HG03354 (cell line): ENCODE results near the gene ASB7.

Experiments used
- ATAC-seq: cut with Tn5 transposase; IDR thresholded peaks from one replicate; pipeline ENCODE4 v1.9.1; 2021; ENCODE audit warnings: mild to moderate bottlenecking; ENCODE audit not compliant: unreplicated experiment, poor library complexity, severe bottlenecking

The ASB7 gene

DNA sequence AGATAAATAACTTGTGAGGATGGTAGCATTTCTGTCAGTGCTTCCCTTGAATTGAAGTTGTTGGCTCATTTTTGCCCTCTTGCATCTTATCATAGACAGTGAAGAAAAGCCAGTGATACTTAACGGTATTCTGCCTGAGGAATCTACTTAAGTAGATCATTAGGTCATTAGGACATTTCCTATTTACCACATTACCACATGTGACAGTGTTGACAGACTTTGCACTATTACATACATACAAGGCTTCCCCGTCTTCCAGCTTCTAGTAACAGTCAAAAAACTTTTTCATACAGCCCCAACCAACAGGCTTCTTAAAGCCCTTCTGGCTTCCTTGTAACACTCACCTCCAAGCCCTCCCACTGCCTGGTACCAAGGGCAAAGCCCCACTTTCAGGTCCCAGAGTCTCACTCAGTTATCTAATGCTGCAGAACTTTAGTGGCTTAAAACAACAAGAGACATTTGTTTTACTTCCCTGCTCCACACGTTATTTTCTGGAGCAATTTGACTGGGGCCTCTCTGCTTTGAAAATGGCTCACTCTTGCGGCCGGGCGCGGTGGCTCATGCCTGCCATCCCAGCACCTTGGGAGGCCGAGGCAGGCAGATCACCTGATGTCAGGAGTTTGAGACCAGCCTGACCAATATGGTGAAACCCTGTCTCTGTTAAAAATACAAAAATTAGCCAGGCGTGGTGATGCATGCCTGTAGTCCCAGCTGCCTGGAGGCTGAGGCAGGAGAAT is 40.0 kb downstream of the ASB7 start:
- ATAC-seq = no peak

DNA sequence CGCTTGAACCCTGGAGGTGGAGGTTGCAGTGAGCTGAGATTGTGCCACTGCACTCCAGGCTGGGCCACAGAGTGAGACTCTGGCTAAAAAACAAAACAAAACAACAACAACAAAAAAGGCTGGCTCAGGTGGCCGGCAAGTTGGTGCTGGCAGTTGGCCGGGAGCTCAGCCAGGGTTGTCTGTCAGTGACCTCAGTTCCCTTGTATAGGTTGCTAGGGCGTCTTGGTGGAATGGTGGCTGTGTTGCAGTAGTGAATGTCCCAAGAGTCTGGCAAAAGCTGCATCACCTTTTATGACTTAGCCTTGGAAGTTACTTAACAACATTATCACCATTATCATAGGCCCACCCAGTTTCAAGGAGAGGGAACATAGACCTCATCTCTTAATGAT is 40.6 kb downstream of the ASB7 start:
- no peak for ATAC-seq

DNA sequence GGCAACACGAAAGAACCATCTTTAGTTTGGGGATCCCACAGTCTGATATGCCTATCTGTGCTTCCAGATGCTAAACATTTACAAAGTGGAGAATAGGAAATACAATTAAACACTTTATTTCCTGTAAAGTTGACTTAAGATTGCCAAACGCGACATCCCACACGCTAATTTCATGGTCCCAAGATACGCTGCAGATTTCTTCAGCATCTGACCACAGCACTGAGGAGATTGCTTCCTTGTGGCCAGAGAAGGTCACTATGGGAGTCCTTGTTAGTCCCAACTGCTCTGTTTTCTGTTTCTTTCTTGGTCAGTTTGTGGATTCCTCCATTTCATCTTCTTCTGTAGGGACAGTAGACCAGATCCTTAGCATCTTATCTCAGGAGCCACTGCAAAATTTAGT is 43.3 kb downstream of the ASB7 start:
- ATAC-seq = no peak

DNA sequence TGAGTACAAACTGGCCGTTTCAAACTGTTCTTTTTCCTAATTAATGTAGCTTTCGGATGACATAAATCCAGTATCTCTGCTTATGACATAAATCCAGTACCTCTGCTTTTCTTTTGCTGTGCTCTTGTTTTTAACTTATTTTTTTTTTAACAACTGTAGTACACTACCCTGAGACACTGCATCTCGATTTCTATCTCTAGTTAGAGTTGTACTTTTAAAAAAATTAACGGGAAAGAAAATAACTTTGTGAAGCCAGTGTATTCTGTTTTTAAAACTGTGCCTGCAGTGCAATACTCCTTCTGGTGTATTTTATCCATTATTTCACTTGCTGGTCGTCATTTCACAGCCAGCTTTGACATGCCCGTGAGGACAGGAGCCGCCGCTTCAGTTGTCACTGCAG is 46.6 kb downstream of the ASB7 start:
- no peak for ATAC-seq

DNA sequence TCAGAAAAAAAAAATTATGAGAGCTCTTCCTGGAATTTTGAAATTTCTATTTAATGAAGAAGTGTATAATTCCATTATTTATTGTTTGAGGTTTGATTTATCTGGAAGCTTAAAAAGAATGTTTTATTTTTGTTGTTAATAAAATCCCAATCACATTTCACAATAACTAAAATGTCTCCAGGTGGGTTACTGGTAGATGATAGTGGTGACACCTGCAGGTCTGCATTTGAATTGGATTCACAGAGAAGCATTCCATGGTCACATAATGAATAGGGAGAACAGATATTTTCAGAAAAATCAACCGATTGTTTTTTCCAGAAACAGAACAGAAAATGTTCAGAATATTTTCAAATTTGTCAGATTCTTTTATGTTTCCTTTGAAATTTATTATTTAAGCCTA is 48.3 kb downstream of the ASB7 start:
- ATAC-seq = no peak

DNA sequence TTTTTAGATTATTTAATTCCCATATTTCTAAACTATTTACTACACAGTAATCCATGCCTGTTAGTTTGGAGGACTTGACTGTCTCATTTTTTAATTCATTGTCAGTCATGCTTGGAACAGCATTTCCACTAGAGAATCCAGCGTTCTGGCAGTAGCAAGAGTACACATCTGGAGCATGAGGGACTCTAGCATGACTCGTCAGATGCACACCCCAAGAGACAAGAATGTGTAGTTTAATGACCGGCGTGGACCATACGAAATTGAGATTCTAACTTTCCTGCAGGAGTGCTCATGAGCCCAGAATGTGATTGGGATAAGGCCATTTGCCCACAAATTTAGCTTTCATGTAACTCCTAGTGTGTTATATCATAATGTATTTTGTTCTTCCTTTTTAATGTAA is 48.9 kb downstream of the ASB7 start:
- ATAC-seq = no peak

DNA sequence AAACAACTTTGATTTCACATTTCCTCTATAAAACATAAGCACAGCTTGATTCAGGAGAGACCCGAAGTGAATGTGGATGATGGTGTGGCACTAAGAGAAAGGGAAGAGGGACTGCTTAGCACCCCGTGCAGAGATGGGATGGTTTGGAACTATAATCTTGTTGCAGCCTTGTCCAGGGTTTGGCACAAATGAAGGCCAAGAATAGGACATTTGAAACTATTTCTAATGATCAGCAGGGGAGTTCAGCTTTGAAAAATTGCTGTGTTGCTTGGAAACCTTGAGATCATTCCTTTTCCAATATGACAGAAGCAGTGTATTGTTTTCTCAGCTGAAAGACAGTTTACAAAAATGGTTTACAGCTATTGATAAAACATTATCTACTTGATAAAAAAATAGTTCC is 49.7 kb downstream of the ASB7 start:
- no peak for ATAC-seq

DNA sequence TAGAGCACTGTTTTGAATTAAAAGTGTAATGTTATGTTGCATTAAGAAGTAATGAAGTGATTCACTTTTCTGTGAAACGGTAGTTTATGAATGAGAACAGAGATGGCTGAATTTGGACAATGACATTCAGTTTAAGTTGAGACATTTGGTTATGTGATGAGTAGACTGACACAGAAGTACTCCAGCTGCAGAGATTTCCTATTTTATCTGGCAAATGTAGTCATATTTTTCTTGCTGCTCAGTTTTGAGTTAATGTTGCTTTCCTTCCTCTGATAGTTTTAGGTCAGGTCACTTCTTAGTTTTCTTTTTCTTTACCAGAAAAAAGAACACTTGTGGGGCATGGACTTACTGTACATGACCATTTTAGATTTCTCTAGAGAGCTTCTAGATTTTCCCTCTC is 51.2 kb downstream of the ASB7 start:
- no peak for ATAC-seq

DNA sequence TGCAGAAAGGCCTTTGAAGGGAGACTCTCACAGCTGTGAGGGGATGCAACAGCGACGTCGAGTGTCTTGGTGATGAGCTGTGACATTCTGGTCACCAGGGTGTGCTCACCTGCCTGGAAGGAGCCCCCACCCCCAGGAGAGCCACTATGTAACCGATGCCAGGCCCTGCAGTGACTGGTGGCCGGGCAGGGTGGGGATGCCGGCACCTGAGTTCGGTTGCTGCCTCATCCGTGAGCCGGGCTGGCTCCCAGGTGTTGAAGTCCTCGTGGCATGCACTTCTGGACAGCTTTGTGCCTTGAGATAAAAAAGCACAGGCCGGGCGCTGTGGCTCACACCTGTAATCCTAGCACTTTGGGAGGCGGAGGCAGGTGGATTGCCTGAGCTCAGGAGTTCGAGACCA is 56.5 kb downstream of the ASB7 start:
- ATAC-seq = no peak

DNA sequence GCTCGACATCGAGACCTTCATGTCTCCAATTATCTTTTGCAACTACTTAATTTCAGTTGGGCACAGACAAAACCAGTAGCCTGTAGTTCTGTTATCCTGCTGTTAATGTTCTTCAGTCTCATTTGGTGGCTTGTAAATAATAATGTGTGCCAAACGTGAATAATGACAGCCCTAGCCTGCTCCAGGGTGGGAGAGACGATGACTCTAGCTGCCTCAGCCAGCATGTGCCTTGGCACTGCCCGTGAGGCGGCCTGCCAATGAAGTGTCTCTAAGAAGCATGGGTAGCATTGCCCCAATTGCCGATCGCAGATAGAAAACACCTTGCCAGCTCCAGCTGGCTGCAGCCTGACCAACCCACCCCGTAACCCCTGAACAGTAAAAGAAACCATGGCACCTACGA is 58.8 kb downstream of the ASB7 start:
- ATAC-seq = no peak

DNA sequence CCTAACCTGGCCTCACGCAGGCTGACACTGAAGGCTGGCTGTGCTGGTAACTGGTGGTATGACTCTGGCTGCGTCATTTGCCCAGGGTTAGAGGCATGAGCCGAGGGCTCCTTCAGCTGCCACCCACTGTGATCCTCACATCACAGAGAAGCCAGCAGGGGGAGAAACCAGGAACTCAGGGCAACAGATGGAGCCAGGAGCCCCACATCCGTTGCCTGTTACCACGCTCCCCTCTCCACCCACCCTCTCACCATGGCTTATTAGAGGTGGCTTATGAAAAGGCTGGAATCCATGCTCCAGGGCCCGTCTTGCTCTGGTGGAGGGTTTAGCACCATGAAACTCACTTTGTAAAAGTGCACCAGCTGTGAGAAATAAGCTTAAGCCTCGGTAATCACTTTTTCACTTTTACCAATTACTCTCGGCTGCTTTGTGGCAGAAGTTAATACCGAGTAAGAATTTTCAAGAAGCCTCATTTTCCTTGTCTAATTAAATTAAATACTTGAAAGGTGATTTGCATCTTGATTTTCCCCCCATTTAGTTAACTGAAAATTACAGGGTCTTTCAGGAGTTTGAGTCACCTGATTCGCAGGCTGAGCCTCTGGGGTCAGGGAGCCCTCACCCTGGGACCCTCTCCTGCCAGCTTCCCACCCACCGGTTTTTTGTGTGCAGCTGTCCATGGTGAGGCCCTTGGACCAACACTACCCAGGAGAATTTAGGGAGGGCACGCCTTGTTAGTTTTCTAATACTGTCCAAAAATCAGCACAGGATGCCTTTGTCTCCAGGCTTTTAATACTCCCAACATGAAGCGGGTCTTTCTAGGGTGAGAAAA is 60.9 kb downstream of the ASB7 start:
- no peak for ATAC-seq

DNA sequence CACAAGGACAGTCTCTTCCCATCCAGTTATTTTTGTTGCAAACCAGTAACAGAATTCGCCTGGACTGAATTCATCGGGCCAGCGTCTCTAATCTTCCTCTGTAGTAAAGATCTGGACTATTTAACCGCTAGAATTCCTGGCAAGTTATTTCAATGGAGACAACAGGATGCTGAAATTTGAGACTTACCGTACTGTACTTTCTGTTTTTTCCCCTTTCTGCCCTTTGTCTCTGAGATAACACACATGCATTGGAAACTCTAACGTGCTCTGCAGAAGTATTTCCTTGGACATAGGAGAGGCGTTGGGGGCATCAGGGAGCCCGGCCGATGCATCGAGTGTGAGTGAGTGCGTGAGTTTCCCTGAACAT is 61.5 kb downstream of the ASB7 start:
- no peak for ATAC-seq

DNA sequence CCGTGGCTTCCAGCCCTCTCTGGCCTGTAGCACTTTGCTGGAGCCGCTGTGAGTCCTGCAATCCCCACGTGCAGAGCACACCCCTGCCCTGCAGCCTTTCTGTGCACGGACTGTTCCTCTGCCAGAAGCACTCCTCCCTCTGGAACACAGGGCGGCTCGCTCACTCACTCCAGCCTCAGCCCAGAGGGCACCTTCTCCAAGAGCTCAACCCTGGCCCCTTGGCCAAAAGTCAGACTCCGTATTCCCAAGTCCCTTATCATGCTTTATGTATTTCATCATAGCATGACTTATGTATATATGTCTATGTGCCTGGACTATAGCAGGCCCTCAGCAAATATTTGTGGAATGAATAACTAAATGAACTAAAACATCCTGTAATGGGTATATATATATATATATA is 63.2 kb downstream of the ASB7 start:
- ATAC-seq = no peak

DNA sequence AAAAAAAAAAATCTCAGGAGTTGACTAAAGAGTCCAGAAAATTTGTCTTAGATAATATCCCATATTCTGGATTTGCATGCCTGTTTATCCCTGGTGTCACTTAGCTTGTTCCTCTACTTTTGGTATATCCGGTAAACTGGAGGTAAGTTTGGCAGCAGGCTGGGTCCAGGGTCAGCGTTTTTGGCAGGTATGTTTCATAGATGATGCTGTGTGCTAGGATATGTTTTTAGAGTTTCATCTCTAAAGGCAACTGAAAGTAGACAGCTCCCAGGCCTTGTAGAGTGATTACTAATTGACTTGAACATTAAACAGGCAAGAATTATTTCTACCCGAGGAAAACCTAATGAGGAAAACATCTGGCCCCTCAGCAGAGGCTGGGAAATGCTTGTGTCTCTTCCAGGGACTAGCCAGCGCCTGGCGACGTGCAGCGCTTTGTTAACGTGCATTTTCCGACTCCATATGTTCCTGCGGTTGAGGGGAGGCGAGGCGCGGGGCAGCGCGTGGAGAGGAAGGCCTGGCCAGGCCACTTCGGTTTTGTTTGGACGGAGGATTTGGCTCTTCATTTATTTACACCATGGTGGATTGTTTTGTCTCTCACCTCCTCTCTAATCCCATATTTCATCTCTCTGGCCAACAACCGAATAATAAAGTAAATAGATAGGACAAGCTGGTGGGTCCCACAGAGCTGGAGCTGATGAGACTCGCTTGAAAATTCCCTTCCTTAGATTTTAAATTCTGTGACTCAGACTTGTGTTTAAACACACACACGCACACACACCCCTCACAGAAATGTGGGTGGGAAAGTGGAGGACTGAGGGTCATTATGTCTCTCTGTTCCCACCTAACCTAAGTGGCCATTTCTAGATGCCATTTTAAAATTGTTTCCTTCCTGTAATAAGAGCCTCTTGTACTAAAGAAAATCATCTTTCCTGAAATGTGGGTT is 65.3 kb downstream of the ASB7 start:
- ATAC-seq = no peak

DNA sequence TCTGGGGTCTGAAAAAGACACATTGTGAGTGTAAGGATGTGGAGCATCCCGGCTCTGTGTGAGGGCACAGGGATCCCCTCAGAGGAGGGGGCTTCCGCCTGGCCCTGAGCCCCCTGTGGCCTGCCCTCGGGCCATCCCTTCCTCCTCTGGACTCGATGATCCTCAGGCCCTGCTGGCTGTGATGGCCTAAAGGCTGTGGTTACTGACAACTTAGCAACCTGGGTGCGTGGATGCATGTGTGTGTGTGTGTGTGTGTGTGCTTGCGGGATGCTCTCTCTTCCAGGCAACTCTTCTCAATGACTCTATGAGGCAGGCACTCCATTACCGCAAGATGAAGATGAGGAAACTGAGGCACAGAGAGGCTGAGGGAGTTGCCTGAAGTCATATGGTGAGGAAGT is 66.0 kb downstream of the ASB7 start:
- no peak for ATAC-seq

DNA sequence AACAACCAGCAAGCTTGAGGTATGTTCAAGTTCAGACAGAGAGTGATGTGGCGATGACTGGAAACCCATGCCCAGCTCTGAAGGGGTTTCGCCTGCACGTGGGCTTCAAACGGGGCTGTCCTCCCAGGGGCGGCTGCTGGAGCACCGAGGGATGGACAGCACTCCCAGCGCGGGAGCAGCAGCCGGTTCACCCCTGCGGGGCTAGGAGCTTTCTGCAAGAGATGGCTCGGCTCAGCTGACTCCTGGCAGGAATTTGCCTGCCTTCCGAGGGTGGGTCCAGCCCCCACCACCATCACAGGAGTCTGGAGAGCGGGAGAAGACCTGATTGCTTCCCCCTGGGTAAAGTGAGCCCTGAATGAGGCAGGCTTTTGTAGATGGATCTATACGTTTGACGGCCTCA is 66.9 kb downstream of the ASB7 start:
- no peak for ATAC-seq

DNA sequence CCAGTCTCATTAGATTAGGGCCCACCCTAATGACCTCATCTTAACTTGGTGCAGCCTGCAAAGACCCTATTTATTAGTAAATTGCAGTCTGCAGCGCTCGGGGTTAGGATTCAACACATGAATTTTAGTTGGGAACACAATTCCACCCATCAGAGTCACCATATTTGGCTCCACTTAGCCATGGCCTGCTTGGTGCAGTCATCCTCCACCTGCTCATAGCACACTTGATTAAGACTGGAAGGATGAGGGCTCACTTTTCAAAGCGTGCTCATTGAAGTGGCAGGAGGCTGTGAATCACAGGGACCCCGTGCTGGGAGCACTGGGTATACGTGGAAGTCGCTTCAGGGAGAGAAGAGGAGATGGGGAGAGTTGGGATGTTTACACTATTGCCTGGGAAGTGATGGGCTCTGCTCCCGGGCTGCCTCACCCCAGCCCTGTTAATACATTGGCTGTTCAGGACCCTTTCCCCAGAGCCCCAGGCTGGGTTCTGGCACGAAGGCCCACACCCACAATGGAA is 68.2 kb downstream of the ASB7 start:
- ATAC-seq = no peak

DNA sequence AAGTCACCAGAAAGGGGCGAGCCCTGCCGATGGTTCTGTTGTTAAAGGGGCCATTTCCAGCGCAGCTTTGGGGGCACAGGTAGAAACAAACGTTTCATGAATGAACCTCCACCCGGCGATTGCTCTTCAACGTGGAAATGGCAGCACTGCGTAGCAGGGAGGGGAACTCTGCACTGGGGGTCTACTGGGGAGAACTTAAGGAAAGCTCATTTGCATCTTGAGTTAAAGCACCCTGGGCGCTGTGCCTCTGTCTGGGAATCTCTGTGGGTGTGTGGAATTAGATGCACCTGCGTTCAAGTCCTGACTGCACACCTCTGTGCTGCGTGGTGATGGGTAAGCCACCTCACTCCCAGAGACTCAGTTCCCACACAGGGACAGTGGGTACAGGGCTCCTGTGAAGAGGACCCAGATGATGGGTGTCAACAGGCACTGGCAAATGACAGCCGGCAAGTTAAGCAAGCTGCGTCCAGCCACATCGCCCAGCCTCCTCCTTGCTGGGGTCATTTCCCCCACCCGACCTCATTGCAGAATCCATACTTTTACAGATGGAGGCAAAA is 68.8 kb downstream of the ASB7 start:
- no peak for ATAC-seq

DNA sequence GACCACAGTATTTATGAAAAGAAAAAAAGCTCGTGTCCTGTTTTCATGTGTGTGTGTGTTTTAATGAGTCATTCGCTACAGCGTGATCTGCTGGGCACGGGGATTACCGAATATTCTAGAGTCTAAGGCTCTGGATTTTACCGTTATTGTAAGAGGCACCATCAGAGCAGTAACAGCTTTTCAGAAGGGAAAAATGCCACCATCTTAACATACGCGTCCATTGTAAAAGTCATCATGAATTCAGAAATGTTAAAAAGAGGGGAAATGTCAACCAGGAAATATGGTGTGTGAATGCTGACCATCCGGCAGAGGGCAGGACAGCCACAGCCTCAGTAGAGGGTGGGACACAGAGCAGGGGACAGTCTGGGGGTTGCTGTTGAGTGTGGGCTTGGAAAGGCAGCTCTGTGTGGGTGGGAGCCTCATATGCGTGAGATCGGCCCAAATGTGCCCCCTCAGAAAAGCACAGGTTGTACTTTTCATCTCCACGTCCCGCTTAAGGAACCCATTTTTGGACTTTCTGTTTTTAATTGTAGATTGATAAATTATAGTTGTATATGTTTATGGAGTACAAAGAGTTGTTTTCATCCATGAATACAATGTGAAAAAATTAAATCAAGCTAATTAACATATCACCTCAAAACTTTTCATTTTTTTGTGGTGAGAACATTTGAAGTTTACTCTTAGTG is 69.6 kb downstream of the ASB7 start:
- no peak for ATAC-seq
